Hepatocyte (in vitro differentiated cells): ENCODE data around the gene ELAC2.
"Not testable (repeated sequence)": the region's sequence is repeated elsewhere in the genome, so short reads cannot be mapped to it uniquely, and the experiment has no call there.

Experiments used
- CTCF ChIP-seq: fragments of 200-600 bp; sonication (generic); IDR thresholded peaks from 2 replicates; pipeline ENCODE4 v1.5.1; 2016; ENCODE audit warnings: antibody characterized with exemption, mild to moderate bottlenecking; ENCODE audit not compliant: poor library complexity
- EZH2 ChIP-seq: fragments of 200-600 bp; sonication (generic); IDR thresholded peaks from 2 replicates; pipeline ENCODE4 v1.6.1; 2016; ENCODE audit warnings: antibody characterized with exemption, mild to moderate bottlenecking, borderline replicate concordance

- not testable (repeated sequence) for TF ChIP-seq CTCF, EZH2
These were observed 39.0 kb downstream of the ELAC2 start for GRCh38 chr17:12978787-12979186.
